Loucy (cell line): ENCODE measurements around the gene DCDC1.

Source experiments
- EZH2phosphoT487 ChIP-seq: fragments of 200-600 bp; IDR thresholded peaks from 2 replicates; pipeline ENCODE4 v1.6.1; 2018; ENCODE audit warnings: antibody characterized with exemption, mild to moderate bottlenecking, moderate library complexity, borderline replicate concordance
- TF ChIP-seq, protein P1 (sequence below): fragments of 200-600 bp; sonication (generic); conservative IDR thresholded peaks from 2 replicates; pipeline ENCODE4 v1.5.1; 2014; ENCODE audit warnings: mild to moderate bottlenecking, antibody characterized with exemption, low read length

DNA sequence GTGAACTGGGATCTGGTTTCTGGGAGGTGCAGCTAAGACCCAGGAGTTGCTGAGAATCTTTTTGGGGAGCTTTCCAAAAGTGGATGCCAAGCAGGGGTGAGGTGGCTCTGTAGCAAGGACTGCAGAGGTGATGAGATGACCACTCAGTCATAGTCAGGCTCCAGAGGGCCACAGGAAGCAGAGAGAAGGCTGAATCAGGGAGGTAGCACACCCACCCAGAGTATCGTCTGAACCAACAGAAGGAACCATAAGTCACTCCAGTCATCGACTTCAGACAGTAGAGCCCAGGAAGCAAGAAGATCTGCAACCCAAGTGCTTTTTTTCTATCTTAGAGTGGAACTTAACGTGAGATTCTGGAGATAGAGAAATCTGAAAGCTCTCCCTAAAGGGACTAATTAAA, 447.7 kb downstream of the DCDC1 start:
- TF ChIP-seq, protein P1, sequence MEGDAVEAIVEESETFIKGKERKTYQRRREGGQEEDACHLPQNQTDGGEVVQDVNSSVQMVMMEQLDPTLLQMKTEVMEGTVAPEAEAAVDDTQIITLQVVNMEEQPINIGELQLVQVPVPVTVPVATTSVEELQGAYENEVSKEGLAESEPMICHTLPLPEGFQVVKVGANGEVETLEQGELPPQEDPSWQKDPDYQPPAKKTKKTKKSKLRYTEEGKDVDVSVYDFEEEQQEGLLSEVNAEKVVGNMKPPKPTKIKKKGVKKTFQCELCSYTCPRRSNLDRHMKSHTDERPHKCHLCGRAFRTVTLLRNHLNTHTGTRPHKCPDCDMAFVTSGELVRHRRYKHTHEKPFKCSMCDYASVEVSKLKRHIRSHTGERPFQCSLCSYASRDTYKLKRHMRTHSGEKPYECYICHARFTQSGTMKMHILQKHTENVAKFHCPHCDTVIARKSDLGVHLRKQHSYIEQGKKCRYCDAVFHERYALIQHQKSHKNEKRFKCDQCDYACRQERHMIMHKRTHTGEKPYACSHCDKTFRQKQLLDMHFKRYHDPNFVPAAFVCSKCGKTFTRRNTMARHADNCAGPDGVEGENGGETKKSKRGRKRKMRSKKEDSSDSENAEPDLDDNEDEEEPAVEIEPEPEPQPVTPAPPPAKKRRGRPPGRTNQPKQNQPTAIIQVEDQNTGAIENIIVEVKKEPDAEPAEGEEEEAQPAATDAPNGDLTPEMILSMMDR = no peak
- no peak for TF ChIP-seq EZH2phosphoT487
